Measurements from ENCODE around the gene HDAC3.
"Not testable (repeated sequence)": the region's sequence is repeated elsewhere in the genome, so short reads cannot be mapped to it uniquely, and the experiment has no call there.

HDAC3 gene

GRCh38 chr5:141634720-141635119, 1.9 kb downstream of the HDAC3 start:
- DNase-seq (ENCODE audit: low spot score), result no peak

GRCh38 chr5:141633871-141634561, 2.6 kb downstream of the HDAC3 start:
- DNase-seq (ENCODE audit: low spot score), result no peak

- DNase-seq (ENCODE audit: low spot score), result no peak
These were observed 4.0 kb downstream of the HDAC3 start for GRCh38 chr5:141632650-141633049.

- DNase-seq (ENCODE audit: low spot score), result no peak
These were observed 6.0 kb downstream of the HDAC3 start for GRCh38 chr5:141630570-141631140.

GRCh38 chr5:141628175-141628788, 8.4 kb downstream of the HDAC3 start:
- DNase-seq (ENCODE audit: low spot score), result no peak

- no peak for DNase-seq (ENCODE audit: low spot score)
These were observed 13.0 kb downstream of the HDAC3 start for GRCh38 chr5:141623611-141624010.

- DNase-seq (ENCODE audit: low spot score), result no peak
These were observed 13.5 kb downstream of the HDAC3 start for GRCh38 chr5:141623186-141623585.

GRCh38 chr5:141618804-141619554, 17.7 kb downstream of the HDAC3 start, which contains the start of gene DIAPH1:
Gene DIAPH1 (minus strand): TSS chr5:141619000. CDS start chr5:141618914, 86 bp downstream.
- DNase-seq (ENCODE audit: low spot score), result peak; percentile 95

GRCh38 chr5:141618030-141618803, 18.4 kb downstream of the HDAC3 start:
- DNase-seq (ENCODE audit: low spot score), result peak; percentile 52

- no peak for DNase-seq (ENCODE audit: low spot score)
These were observed 19.0 kb downstream of the HDAC3 start for GRCh38 chr5:141617682-141618029.

- DNase-seq (ENCODE audit: low spot score), result no peak
These were observed 19.5 kb downstream of the HDAC3 start for GRCh38 chr5:141617128-141617527.

- no peak for DNase-seq (ENCODE audit: low spot score)
These were observed 20.5 kb downstream of the HDAC3 start for GRCh38 chr5:141615991-141616720.

- DNase-seq (ENCODE audit: low spot score), result no peak
These were observed 23.3 kb downstream of the HDAC3 start for GRCh38 chr5:141613344-141613743.

- DNase-seq (ENCODE audit: low spot score), result no peak
These were observed 25.4 kb downstream of the HDAC3 start for GRCh38 chr5:141611289-141611688.

GRCh38 chr5:141609921-141610320, 26.7 kb downstream of the HDAC3 start:
- not testable (repeated sequence) for DNase-seq (ENCODE audit: low spot score)

GRCh38 chr5:141609044-141609443, 27.6 kb downstream of the HDAC3 start:
- no peak for DNase-seq (ENCODE audit: low spot score)

- no peak for DNase-seq (ENCODE audit: low spot score)
These were observed 28.1 kb downstream of the HDAC3 start for GRCh38 chr5:141608557-141608956.

GRCh38 chr5:141608046-141608445, 28.6 kb downstream of the HDAC3 start:
- no peak for DNase-seq (ENCODE audit: low spot score)

GRCh38 chr5:141605523-141606277, 30.9 kb downstream of the HDAC3 start:
- peak; percentile 31 for DNase-seq (ENCODE audit: low spot score)

GRCh38 chr5:141603923-141604717, 32.5 kb downstream of the HDAC3 start:
- peak; percentile 89 for DNase-seq (ENCODE audit: low spot score)
